ENCODE data around the gene RGL2. TPM values are rescaled to one million over a fixed set of nuclear protein-coding genes. Genes with fewer than 3 reads are reported as not detected.

Gene RGL2
- total and polyA plus RNA-seq, 2 of the 13 experiments (the other 11 are each of a cell fraction or from before 2014, with no cell fraction given) = 22.9 to 47.4 TPM

- TF ChIP-seq ZNF616 (CRISPR knock-in tag; IDR thresholded peaks at IDR 0.05; ENCODE audit: low read depth) (0 out of 2 replicates have a peak, but pooled peaks have one; percentile 22), TBP (CRISPR knock-in tag; IDR thresholded peaks at IDR 0.05) (no peak), ZKSCAN1 (IDR thresholded peaks at IDR 0.05; ENCODE audit: low read length) (no peak), ZNF326 (CRISPR knock-in tag; IDR thresholded peaks at IDR 0.05; ENCODE audit: borderline replicate concordance) (no peak), SMAD3 (CRISPR knock-in tag; IDR thresholded peaks at IDR 0.05) (peak; percentile 67; the same call in 1 of the 2 replicates), ELF1 (CRISPR knock-in tag; IDR thresholded peaks at IDR 0.05) (no peak; the same call in none of the 2 replicates), NFKB2 (CRISPR knock-in tag; IDR thresholded peaks at IDR 0.05; ENCODE audit: borderline replicate concordance) (0 out of 2 replicates have a peak, but pooled peaks have one; percentile 52), CEBPZ (IDR thresholded peaks at IDR 0.05; ENCODE audit: low read length) (no peak), NCOR1 (IDR thresholded peaks at IDR 0.05; ENCODE audit: borderline replicate concordance, low read length) (peak; percentile 25; the same call in 1 of the 2 replicates), ZNF687 (CRISPR knock-in tag; IDR thresholded peaks at IDR 0.05) (peak; percentile 62), PHF20 (CRISPR knock-in tag; IDR thresholded peaks at IDR 0.05) (peak; percentile 65), FOXK2 (IDR thresholded peaks at IDR 0.05) (no peak), ZBTB8A (CRISPR knock-in tag; IDR thresholded peaks at IDR 0.05; ENCODE audit: borderline replicate concordance, low read depth) (0 out of 2 replicates have a peak, but pooled peaks have one; percentile 38), ADNP (CRISPR knock-in tag; IDR thresholded peaks at IDR 0.05) (no peak), SALL2 (CRISPR knock-in tag; IDR thresholded peaks at IDR 0.05) (peak; percentile 63; the same call in 1 of the 2 replicates), ZNF317 (CRISPR knock-in tag; IDR thresholded peaks at IDR 0.05) (0 out of 2 replicates have a peak, but pooled peaks have one; percentile 2), PHF21A (CRISPR knock-in tag; IDR thresholded peaks at IDR 0.05) (peak; percentile 82; the same call in 1 of the 2 replicates)
Observed at GRCh38 chr6:33317669-33318425, 19.1 kb upstream of the RGL2 start, which contains the start of gene ZBTB22 (continued).

Data from HepG2 (cell line).